HepG2 (cell line): ENCODE measurements around the gene SKIC2. TPM values are rescaled to one million over a fixed set of nuclear protein-coding genes. Genes with fewer than 3 reads are reported as not detected.

Experiments used
- ARHGAP35 ChIP-seq: sonication (generic); formaldehyde crosslinking; IDR thresholded peaks from 2 replicates; pipeline ENCODE4 v1.9.0; 2022; ENCODE audit warnings: mild to moderate bottlenecking, inconsistent platforms, moderate library complexity, missing genetic modification reagents, borderline replicate concordance
- ATF1 ChIP-seq: IDR thresholded peaks from 2 replicates; pipeline ENCODE4 v1.6.1; 2016; ENCODE audit warnings: mild to moderate bottlenecking, control low read depth
- BCLAF1 ChIP-seq: fragments of 450-650 bp; IDR thresholded peaks from 2 replicates; pipeline ENCODE4 v1.6.1; 2017; ENCODE audit warnings: mild to moderate bottlenecking
- FOXP1 ChIP-seq, 2 experiments: fragments of 450-650 bp in 1 of 2; IDR thresholded peaks; 2 replicates each; pipeline ENCODE4 v1.6.1; 2017 to 2018; ENCODE audit warnings: antibody characterized with exemption in 1 of 2
- HMG20B ChIP-seq: conservative IDR thresholded peaks from 2 replicates; pipeline ENCODE4 v1.6.1; 2016; ENCODE audit warnings: missing genetic modification reagents, missing compliant biosample characterization
- IRF2 ChIP-seq: IDR thresholded peaks from 2 replicates; pipeline ENCODE4 v1.6.1; 2018; ENCODE audit warnings: missing genetic modification reagents, missing compliant biosample characterization
- NFE2 ChIP-seq: sonication (generic); formaldehyde crosslinking; IDR thresholded peaks from 2 replicates; pipeline ENCODE4 v1.4.0; 2020; ENCODE audit warnings: missing genetic modification reagents
- NR1H2 ChIP-seq: sonication (generic); formaldehyde crosslinking; IDR thresholded peaks from 2 replicates; pipeline ENCODE4 v1.8.1; 2022; ENCODE audit warnings: low read depth, missing genetic modification reagents, borderline replicate concordance
- PAF1 ChIP-seq: IDR thresholded peaks from 2 replicates; pipeline ENCODE4 v1.6.1; 2016; ENCODE audit warnings: missing genetic modification reagents, missing compliant biosample characterization
- PHF20 ChIP-seq: sonication (generic); formaldehyde crosslinking; IDR thresholded peaks from 2 replicates; pipeline ENCODE4 v1.5.0; 2020; ENCODE audit warnings: mild to moderate bottlenecking, missing genetic modification reagents
- PHF21A ChIP-seq: sonication (generic); formaldehyde crosslinking; IDR thresholded peaks from 2 replicates; pipeline ENCODE4 v1.5.0; 2020; ENCODE audit warnings: mild to moderate bottlenecking, missing genetic modification reagents
- PITX1 ChIP-seq: sonication (generic); formaldehyde crosslinking; IDR thresholded peaks from 2 replicates; pipeline ENCODE4 v1.5.1; 2020; ENCODE audit warnings: mild to moderate bottlenecking, missing genetic modification reagents
- POGZ ChIP-seq: sonication (generic); formaldehyde crosslinking; IDR thresholded peaks from 2 replicates; pipeline ENCODE4 v1.4.0; 2020; ENCODE audit warnings: mild to moderate bottlenecking, missing genetic modification reagents
- RFXAP ChIP-seq: sonication (generic); formaldehyde crosslinking; IDR thresholded peaks from 2 replicates; pipeline ENCODE4 v1.4.0; 2020; ENCODE audit warnings: missing genetic modification reagents, borderline replicate concordance
- SALL2 ChIP-seq: sonication (generic); formaldehyde crosslinking; IDR thresholded peaks from 2 replicates; pipeline ENCODE4 v1.8.1; 2023; ENCODE audit warnings: mild to moderate bottlenecking, missing genetic modification reagents, inconsistent platforms
- SIN3B ChIP-seq: fragments of 150-350 bp; IDR thresholded peaks from 2 replicates; pipeline ENCODE4 v1.6.1; 2014; ENCODE audit warnings: low read length
- SMAD9 ChIP-seq: sonication (generic); formaldehyde crosslinking; IDR thresholded peaks from 2 replicates; pipeline ENCODE4 v1.5.1; 2020; ENCODE audit warnings: mild to moderate bottlenecking, missing genetic modification reagents
- SMC3 ChIP-seq: IDR thresholded peaks from 2 replicates; pipeline ENCODE4 v1.6.1; 2011; ENCODE audit warnings: low read length, improper control_type of control experiment
- TAF1 ChIP-seq: sonication (generic); formaldehyde crosslinking; IDR thresholded peaks from 2 replicates; pipeline ENCODE4 v1.4.0; 2020; ENCODE audit warnings: missing genetic modification reagents
- TAF15 ChIP-seq: fragments of 200-400 bp; formaldehyde crosslinking; IDR thresholded peaks from one replicate; pipeline ENCODE4 v1.6.1; 2018; ENCODE audit warnings: mild to moderate bottlenecking, low read depth, low read length; ENCODE audit not compliant: poor library complexity, severe bottlenecking
- TCF7L2 ChIP-seq: IDR thresholded peaks from 2 replicates; pipeline ENCODE4 v1.6.1; 2011; ENCODE audit warnings: mild to moderate bottlenecking, low read depth, low read length, moderate library complexity
- TRIM24 ChIP-seq: sonication (generic); formaldehyde crosslinking; IDR thresholded peaks from 2 replicates; pipeline ENCODE4 v1.8.0; 2022; ENCODE audit warnings: mild to moderate bottlenecking, missing genetic modification reagents
- ZEB1 ChIP-seq: IDR thresholded peaks from 2 replicates; pipeline ENCODE4 v1.6.1; 2012; ENCODE audit warnings: mild to moderate bottlenecking, low read depth, inconsistent platforms; ENCODE audit not compliant: insufficient replicate concordance
- ZFY ChIP-seq: sonication (generic); formaldehyde crosslinking; IDR thresholded peaks from 2 replicates; pipeline ENCODE4 v1.4.0; 2020; ENCODE audit warnings: missing genetic modification reagents
- ZNF18 ChIP-seq: sonication (generic); formaldehyde crosslinking; IDR thresholded peaks from 2 replicates; pipeline ENCODE4 v1.8.0; 2022; ENCODE audit warnings: mild to moderate bottlenecking, missing genetic modification reagents; ENCODE audit not compliant: insufficient replicate concordance
- ZNF264 ChIP-seq: sonication (generic); formaldehyde crosslinking; IDR thresholded peaks from 2 replicates; pipeline ENCODE4 v1.4.0; 2020; ENCODE audit warnings: missing genetic modification reagents
- ZNF33B ChIP-seq: sonication (generic); formaldehyde crosslinking; IDR thresholded peaks from 2 replicates; pipeline ENCODE4 v1.5.1; 2020; ENCODE audit warnings: mild to moderate bottlenecking, missing genetic modification reagents
- ZNF552 ChIP-seq: sonication (generic); formaldehyde crosslinking; IDR thresholded peaks from 2 replicates; pipeline ENCODE4 v1.9.0; 2022; ENCODE audit warnings: missing genetic modification reagents, mild to moderate bottlenecking, borderline replicate concordance
- ZNF672 ChIP-seq: sonication (generic); formaldehyde crosslinking; IDR thresholded peaks from 2 replicates; pipeline ENCODE4 v1.8.1; 2022; ENCODE audit warnings: missing genetic modification reagents
- ZNF792 ChIP-seq: IDR thresholded peaks from 2 replicates; pipeline ENCODE4 v1.6.1; 2016
- ZZZ3 ChIP-seq: sonication (generic); formaldehyde crosslinking; IDR thresholded peaks from 2 replicates; pipeline ENCODE4 v1.4.0; 2020; ENCODE audit warnings: missing genetic modification reagents, mild to moderate bottlenecking, borderline replicate concordance
- polyA plus RNA-seq, 8 experiments: library from polyadenylated mRNA; depleted of rRNA in 3 of 8; stranded (reverse) in 7 of 8; unstranded in 1 of 8; fragments of >200 nt; fragmentation: Illumina TruSeq in 4 of 8; extraction: Trizol in 4 of 8; gene quantifications; 2 replicates each; pipeline versions ENCODE4 v1.2.1 to v1.2.3, GENCODE V29; 2011 to 2016; ENCODE audit warnings: low read depth in 4 of 8, missing spikeins in 1 of 8, mixed read lengths in 1 of 8; ENCODE audit not compliant: insufficient read depth in 1 of 8
- total RNA-seq, 5 experiments: library from RNA; depleted of rRNA; stranded (reverse); fragments of >200 nt; fragmentation: Illumina TruSeq; extraction: Trizol; gene quantifications; 2 replicates each; pipeline ENCODE4 v1.2.3, GENCODE V29; 2016; ENCODE audit warnings: low read depth in 1 of 5

Gene SKIC2
- total and polyA plus RNA-seq, 2 of the 13 experiments (the other 11 are each of a cell fraction or from before 2014, with no cell fraction given) = 67.1 to 68.4 TPM

- no peak for TF ChIP-seq POGZ (CRISPR knock-in tag)
- peak; percentile 59; the same call in 1 of the 2 replicates for TF ChIP-seq ARHGAP35 (CRISPR knock-in tag)
- TF ChIP-seq PAF1 (CRISPR knock-in tag) = no peak; the same call in 1 of the 2 replicates
- no peak for TF ChIP-seq ZZZ3
- TF ChIP-seq SIN3B = no peak
- no peak for TF ChIP-seq IRF2 (CRISPR knock-in tag)
- no peak for TF ChIP-seq SMC3
- TF ChIP-seq ZNF33B (CRISPR knock-in tag) = no peak
- no peak for TF ChIP-seq BCLAF1
- TF ChIP-seq PITX1 (CRISPR knock-in tag) = no peak
- no peak for TF ChIP-seq RFXAP (CRISPR knock-in tag)
- no peak for TF ChIP-seq SALL2
- TF ChIP-seq FOXP1 (IDR thresholded peaks at IDR 0.05) = no peak
- no peak for TF ChIP-seq FOXP1 (CRISPR knock-in tag; IDR thresholded peaks at IDR 0.05)
- no peak for TF ChIP-seq NR1H2 (CRISPR knock-in tag)
- TF ChIP-seq ZNF792 (CRISPR knock-in tag) = 0 out of 2 replicates have a peak, but pooled peaks have one; percentile 19
- TF ChIP-seq PHF21A (CRISPR knock-in tag) = no peak
- TF ChIP-seq TCF7L2 = peak; percentile 28; the same call in 1 of the 2 replicates
- no peak for TF ChIP-seq HMG20B
- TF ChIP-seq ZEB1 = no peak
- TF ChIP-seq TRIM24 (CRISPR knock-in tag) = no peak
- TF ChIP-seq ZNF552 = no peak; the same call in 1 of the 2 replicates
- no peak for TF ChIP-seq TAF15
- no peak for TF ChIP-seq ZNF264
- TF ChIP-seq PHF20 (CRISPR knock-in tag) = peak; percentile 45; the same call in 1 of the 2 replicates
- no peak for TF ChIP-seq ZFY (CRISPR knock-in tag)
- TF ChIP-seq SMAD9 = no peak
- no peak for TF ChIP-seq ATF1 (CRISPR knock-in tag)
- no peak for TF ChIP-seq ZNF18
- TF ChIP-seq NFE2 (CRISPR knock-in tag) = no peak; the same call in 1 of the 2 replicates
- TF ChIP-seq ZNF672 (CRISPR knock-in tag) = no peak
- 0 out of 2 replicates have a peak, but pooled peaks have one; percentile 17 for TF ChIP-seq TAF1 (CRISPR knock-in tag)
These were observed 12.5 kb upstream of the SKIC2 start (continued) for GRCh38 chr6:31946370-31946885.
